ENCODE data around the gene AMZ1.

Gene AMZ1

DNA sequence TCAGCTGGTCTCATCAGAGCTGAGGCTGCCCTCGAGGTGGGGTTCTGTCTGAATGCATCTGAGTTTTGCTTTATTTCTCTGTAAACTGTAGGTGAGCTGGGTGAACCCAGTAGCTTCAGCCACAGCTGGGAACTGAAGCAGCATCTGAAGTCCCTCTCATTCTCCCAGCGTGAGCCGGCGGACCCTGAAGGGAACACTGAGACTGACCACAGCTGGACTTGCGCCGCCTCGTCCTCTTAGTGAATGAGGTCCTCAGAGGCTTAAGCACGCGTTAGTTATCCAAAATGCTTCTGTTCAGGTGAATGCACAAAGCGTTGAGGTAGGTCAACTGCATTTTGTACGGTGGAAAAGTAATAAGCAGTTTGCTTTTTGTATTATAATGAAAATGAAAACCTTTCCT lies 76.6 kb downstream of the AMZ1 start:
- TF ChIP-seq GATA2 (IDR thresholded peaks at IDR 0.05; ENCODE audit: low read depth, low read length) (no peak), GATA3 (IDR thresholded peaks at IDR 0.05; ENCODE audit: low read depth, low read length) (no peak)

Data from SH-SY5Y (cell line).